ENCODE data around the gene THBS1.

The THBS1 gene

DNA sequence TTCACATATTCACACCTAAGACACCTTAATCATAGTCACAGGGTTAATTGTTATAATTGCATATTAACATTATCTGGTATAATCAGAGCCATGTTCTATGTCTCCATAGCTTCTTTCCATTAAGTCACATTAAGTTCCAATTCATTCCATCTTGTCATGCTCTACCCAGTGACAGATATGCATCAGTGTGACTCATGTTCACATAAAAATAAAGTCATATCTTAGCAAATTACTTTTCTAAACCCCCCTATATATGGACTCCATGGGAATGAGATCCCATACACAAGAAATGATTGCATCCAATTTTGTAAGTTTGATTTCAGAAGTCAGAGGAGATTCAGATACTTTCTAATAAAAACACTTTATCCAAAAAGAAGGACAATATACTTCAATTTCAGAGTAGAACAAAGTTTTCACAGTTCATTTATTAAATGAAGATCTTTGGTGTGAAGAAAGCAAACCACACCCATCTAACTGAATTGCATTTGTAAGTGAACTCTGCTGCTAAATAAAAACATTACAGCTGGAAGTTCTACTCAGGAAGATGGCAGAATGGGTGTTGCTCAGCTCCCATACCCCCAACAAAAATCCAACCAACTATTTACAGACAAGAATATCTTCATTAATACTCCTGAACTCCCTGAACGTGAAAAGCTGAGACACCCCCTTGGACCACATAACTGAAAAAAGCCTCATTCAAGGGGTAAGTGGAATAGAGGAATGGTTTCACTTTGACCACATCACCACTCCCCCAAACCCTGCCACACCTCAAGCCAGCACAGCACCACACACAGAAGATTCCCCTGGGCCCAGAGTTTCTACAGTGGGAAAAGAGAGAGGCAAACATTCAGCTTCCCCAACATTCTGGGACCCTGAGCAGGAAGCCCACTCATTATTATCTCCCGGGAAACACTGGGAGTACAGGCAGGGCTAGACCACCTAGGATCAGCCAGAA, 27.6 kb downstream of the THBS1 start:
- DNase-seq (ENCODE audit: low read depth, low spot score) = no peak
- Histone ChIP-seq H3K4me3 (ENCODE audit: low read length) (no peak overlapping the region), H3K9me3 (ENCODE audit: control insufficient read depth, insufficient read depth, low read length) (no peaks in the 10 kb centered on the region), H3K36me3 (ENCODE audit: control insufficient read depth, insufficient read depth, low read length) (no peaks in the 10 kb centered on the region), H3K4me1 (ENCODE audit: control insufficient read depth, insufficient read depth, low read length) (no peaks in the 10 kb centered on the region), H3K27me3 (ENCODE audit: control insufficient read depth, insufficient read depth, low read length) (no peaks in the 10 kb centered on the region), H3K27ac (ENCODE audit: low read length) (no peak overlapping the region)
- no CpG with 5 or more reads among the region's 2 CpGs for WGBS (ENCODE audit: insufficient coverage, insufficient read length)

DNA sequence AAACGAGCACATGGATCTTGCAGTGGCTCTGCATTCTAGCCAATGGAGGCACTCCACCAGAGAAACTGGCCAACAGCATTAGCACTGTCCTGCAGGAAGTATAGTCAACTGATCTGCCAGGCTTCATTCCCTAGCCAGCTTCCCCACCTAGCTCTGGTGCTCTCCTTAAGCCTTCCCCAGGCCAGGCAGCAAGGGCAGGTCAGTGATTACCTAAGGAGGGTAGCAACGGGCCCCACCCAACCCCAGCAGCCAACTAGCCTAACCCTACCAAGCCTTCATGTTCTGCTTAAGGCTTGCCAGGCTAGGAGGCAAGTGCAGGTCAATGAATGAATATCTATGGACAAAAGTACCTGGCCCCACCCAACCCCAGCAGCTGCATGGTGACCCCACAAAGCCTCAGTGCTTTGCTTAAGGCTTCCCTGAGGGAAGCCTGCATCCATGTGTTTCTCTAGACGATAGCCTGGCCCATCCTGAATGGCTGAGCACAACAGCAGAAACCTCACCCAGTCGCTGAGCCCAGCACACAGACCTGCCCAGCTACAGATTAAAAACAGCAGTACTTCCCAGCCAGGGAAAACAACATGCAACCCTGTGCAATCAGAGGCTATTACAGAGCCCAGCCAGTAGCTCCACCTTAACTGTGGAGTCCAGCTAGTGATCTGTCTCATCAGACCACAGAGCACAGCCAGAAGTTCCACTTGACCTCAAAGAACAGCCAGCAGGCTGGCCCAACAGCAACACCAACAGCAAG, 28.5 kb downstream of the THBS1 start:
- Histone ChIP-seq H3K27ac (ENCODE audit: low read length) (no peak overlapping the region), H3K4me1 (ENCODE audit: control insufficient read depth, insufficient read depth, low read length) (no peaks in the 10 kb centered on the region), H3K4me3 (ENCODE audit: low read length) (no peak overlapping the region), H3K27me3 (ENCODE audit: control insufficient read depth, insufficient read depth, low read length) (no peaks in the 10 kb centered on the region), H3K9me3 (ENCODE audit: control insufficient read depth, insufficient read depth, low read length) (no peaks in the 10 kb centered on the region), H3K36me3 (ENCODE audit: control insufficient read depth, insufficient read depth, low read length) (no peaks in the 10 kb centered on the region)
- WGBS (ENCODE audit: insufficient coverage, insufficient read length) = no CpG with 5 or more reads among the region's 4 CpGs
- no peak for DNase-seq (ENCODE audit: low read depth, low spot score)

- H3K27me3 ChIP-seq (ENCODE audit: control insufficient read depth, insufficient read depth, low read length) = no peaks in the 10 kb centered on the region
Measured at GRCh38 chr15:39610665-39611064, 29.8 kb downstream of the THBS1 start.

DNA sequence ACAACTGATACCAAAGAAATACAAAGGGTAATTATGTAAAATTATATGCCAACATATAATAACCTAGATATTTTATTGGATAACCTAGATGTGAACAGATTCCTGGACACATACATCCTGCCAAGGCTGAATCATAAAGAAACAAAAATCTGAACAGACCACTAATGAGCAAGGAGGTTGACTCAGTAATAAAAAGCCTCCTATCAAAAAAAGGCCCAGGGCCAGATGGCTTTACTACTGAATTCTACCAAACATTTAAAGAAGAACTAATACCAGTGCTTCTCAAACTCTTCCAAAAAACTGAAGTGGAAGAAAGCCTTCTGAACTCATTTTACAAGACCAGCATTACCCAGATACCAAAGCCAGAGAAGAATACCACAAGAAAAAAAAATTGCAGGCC, 32.4 kb downstream of the THBS1 start:
- no peaks in the 10 kb centered on the region for H3K27me3 ChIP-seq (ENCODE audit: control insufficient read depth, insufficient read depth, low read length)
- no peak overlapping the region for H3K4me3 ChIP-seq (ENCODE audit: low read length)
- no peak for DNase-seq (ENCODE audit: low read depth, low spot score)
- no peak overlapping the region for H3K27ac ChIP-seq (ENCODE audit: low read length)
- no peaks in the 10 kb centered on the region for H3K4me1 ChIP-seq (ENCODE audit: control insufficient read depth, insufficient read depth, low read length)
- H3K9me3 ChIP-seq (ENCODE audit: control insufficient read depth, insufficient read depth, low read length) = no peaks in the 10 kb centered on the region
- no peaks in the 10 kb centered on the region for H3K36me3 ChIP-seq (ENCODE audit: control insufficient read depth, insufficient read depth, low read length)

More at GRCh38 chr15:39610665-39611064, 29.8 kb downstream of the THBS1 start:
- Histone ChIP-seq H3K9me3 (ENCODE audit: control insufficient read depth, insufficient read depth, low read length) (no peaks in the 10 kb centered on the region), H3K4me1 (ENCODE audit: control insufficient read depth, insufficient read depth, low read length) (no peaks in the 10 kb centered on the region), H3K36me3 (ENCODE audit: control insufficient read depth, insufficient read depth, low read length) (no peaks in the 10 kb centered on the region), H3K27ac (ENCODE audit: low read length) (no peak overlapping the region), H3K4me3 (ENCODE audit: low read length) (no peak overlapping the region)
- no peak for DNase-seq (ENCODE audit: low read depth, low spot score)

GRCh38 chr15:39613861-39614260, 33.0 kb downstream of the THBS1 start:
- no CpG with 5 or more reads among the region's 2 CpGs for WGBS (ENCODE audit: insufficient coverage, insufficient read length)
- DNase-seq (ENCODE audit: low read depth, low spot score) = no peak
- Histone ChIP-seq H3K4me3 (ENCODE audit: low read length) (no peak overlapping the region), H3K4me1 (ENCODE audit: control insufficient read depth, insufficient read depth, low read length) (no peaks in the 10 kb centered on the region), H3K27me3 (ENCODE audit: control insufficient read depth, insufficient read depth, low read length) (no peaks in the 10 kb centered on the region), H3K36me3 (ENCODE audit: control insufficient read depth, insufficient read depth, low read length) (no peaks in the 10 kb centered on the region), H3K27ac (ENCODE audit: low read length) (no peak overlapping the region), H3K9me3 (ENCODE audit: control insufficient read depth, insufficient read depth, low read length) (no peaks in the 10 kb centered on the region)

GRCh38 chr15:39616731-39617455, 36.0 kb downstream of the THBS1 start:
- Histone ChIP-seq H3K27ac (ENCODE audit: low read length) (no peak overlapping the region), H3K36me3 (ENCODE audit: control insufficient read depth, insufficient read depth, low read length) (no peaks in the 10 kb centered on the region), H3K9me3 (ENCODE audit: control insufficient read depth, insufficient read depth, low read length) (no peaks in the 10 kb centered on the region), H3K27me3 (ENCODE audit: control insufficient read depth, insufficient read depth, low read length) (no peaks in the 10 kb centered on the region), H3K4me3 (ENCODE audit: low read length) (no peak overlapping the region), H3K4me1 (ENCODE audit: control insufficient read depth, insufficient read depth, low read length) (no peaks in the 10 kb centered on the region)
- WGBS (ENCODE audit: insufficient coverage, insufficient read length) = no CpG with 5 or more reads among the region's 6 CpGs
- DNase-seq (ENCODE audit: low read depth, low spot score) = no peak

- no CpG with 5 or more reads among the region's 3 CpGs for WGBS (ENCODE audit: insufficient coverage, insufficient read length)
- H3K27me3 ChIP-seq (ENCODE audit: control insufficient read depth, insufficient read depth, low read length) = no peaks in the 10 kb centered on the region
- H3K9me3 ChIP-seq (ENCODE audit: control insufficient read depth, insufficient read depth, low read length) = no peaks in the 10 kb centered on the region
- H3K36me3 ChIP-seq (ENCODE audit: control insufficient read depth, insufficient read depth, low read length) = no peaks in the 10 kb centered on the region
- no peak overlapping the region for H3K27ac ChIP-seq (ENCODE audit: low read length)
- H3K4me1 ChIP-seq (ENCODE audit: control insufficient read depth, insufficient read depth, low read length) = no peaks in the 10 kb centered on the region
- H3K4me3 ChIP-seq (ENCODE audit: low read length) = no peak overlapping the region
- no peak for DNase-seq (ENCODE audit: low read depth, low spot score)
Measured at GRCh38 chr15:39618063-39618823, 37.4 kb downstream of the THBS1 start.

DNA sequence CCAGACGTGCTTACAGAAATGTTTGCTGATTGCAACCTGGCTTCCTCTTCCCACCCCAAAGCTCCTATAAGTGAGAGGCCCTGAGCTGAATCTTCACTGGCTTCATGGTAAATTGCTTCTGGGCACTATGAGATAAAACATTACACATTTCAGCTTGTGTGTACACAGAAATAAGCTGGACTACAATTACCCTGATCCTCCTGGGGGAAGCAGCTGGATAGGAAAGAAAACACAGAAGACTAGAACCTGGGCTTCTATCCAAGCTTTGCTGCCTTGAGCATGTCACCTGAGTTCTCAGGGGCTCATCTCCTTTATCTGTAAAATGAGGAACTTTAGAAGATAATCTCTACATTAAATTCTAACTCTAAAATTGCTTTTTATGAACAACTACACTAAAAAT, 40.3 kb downstream of the THBS1 start:
- WGBS (ENCODE audit: insufficient coverage, insufficient read length) = no CpG with 5 or more reads among the region's 1 CpG
- H3K36me3 ChIP-seq (ENCODE audit: control insufficient read depth, insufficient read depth, low read length) = no peaks in the 10 kb centered on the region
- no peak overlapping the region for H3K4me3 ChIP-seq (ENCODE audit: low read length)
- H3K4me1 ChIP-seq (ENCODE audit: control insufficient read depth, insufficient read depth, low read length) = no peaks in the 10 kb centered on the region
- H3K27ac ChIP-seq (ENCODE audit: low read length) = no peak overlapping the region
- DNase-seq (ENCODE audit: low read depth, low spot score) = no peak
- no peaks in the 10 kb centered on the region for H3K9me3 ChIP-seq (ENCODE audit: control insufficient read depth, insufficient read depth, low read length)
- no peaks in the 10 kb centered on the region for H3K27me3 ChIP-seq (ENCODE audit: control insufficient read depth, insufficient read depth, low read length)

DNA sequence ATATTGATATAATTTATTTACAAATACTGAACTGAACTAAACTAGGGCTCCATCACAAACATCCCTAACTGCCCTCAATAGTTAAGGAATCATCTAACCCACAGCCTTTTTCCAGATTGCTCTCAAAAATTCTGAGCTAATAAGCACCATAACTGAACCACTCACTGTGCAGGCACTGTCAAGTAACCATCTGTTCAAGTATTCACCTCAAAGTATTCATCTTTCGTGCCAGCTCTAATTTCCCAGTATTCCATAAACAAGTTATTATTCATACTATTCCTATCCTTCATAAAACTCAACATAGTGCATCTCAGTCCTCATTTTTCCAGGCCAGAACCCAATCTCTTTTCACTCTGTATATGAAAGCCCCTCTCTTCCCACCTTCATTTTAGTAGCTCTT, 41.1 kb downstream of the THBS1 start:
- 100% methylated on average over 1 of the region's 1 CpG for WGBS (ENCODE audit: insufficient coverage, insufficient read length)
- no peaks in the 10 kb centered on the region for H3K9me3 ChIP-seq (ENCODE audit: control insufficient read depth, insufficient read depth, low read length)
- no peak for DNase-seq (ENCODE audit: low read depth, low spot score)
- H3K4me3 ChIP-seq (ENCODE audit: low read length) = no peak overlapping the region
- H3K27me3 ChIP-seq (ENCODE audit: control insufficient read depth, insufficient read depth, low read length) = no peaks in the 10 kb centered on the region
- no peaks in the 10 kb centered on the region for H3K4me1 ChIP-seq (ENCODE audit: control insufficient read depth, insufficient read depth, low read length)
- H3K27ac ChIP-seq (ENCODE audit: low read length) = no peak overlapping the region
- H3K36me3 ChIP-seq (ENCODE audit: control insufficient read depth, insufficient read depth, low read length) = no peaks in the 10 kb centered on the region

Data from iPS DF 6.9 (cell line).